BE2C (cell line): ENCODE measurements around the gene DEFB131A.
"Not testable (repeated sequence)": the region's sequence is repeated elsewhere in the genome, so short reads cannot be mapped to it uniquely, and the experiment has no call there.

ENCODE experiments used
- DNase-seq: peaks from one replicate; pipeline ENCODE4 v3.0.0-alpha.2; 2020
- H3K27me3 ChIP-seq: fragments of 250-450 bp; sonication (Bioruptor Pico); 2 replicates; pipeline ENCODE4 v1.5.1; 2020; ENCODE audit warnings: mild to moderate bottlenecking
- H3K36me3 ChIP-seq: fragments of 250-450 bp; sonication (Bioruptor Pico); 2 replicates; pipeline ENCODE4 v1.5.1; 2020; ENCODE audit warnings: mild to moderate bottlenecking
- H3K4me1 ChIP-seq: fragments of 250-450 bp; sonication (Bioruptor Pico); 2 replicates; pipeline ENCODE4 v1.5.1; 2020
- H3K4me3 ChIP-seq: 2 replicates; pipeline ENCODE4 v1.5.1; 2011; ENCODE audit warnings: low read depth, low read length
- H3K9me3 ChIP-seq: fragments of 250-450 bp; sonication (Bioruptor Pico); 2 replicates; pipeline ENCODE4 v1.5.1; 2020
- TF ChIP-seq, protein P1 (sequence below): IDR thresholded peaks from 2 replicates; pipeline ENCODE4 v1.5.1; 2012; ENCODE audit warnings: mild to moderate bottlenecking, low read depth, low read length

Gene DEFB131A

GRCh38 chr4:9482871-9483270 is 38.7 kb downstream of the DEFB131A start:
- H3K27me3 ChIP-seq, H3K4me1 ChIP-seq: not testable (repeated sequence)

DNA sequence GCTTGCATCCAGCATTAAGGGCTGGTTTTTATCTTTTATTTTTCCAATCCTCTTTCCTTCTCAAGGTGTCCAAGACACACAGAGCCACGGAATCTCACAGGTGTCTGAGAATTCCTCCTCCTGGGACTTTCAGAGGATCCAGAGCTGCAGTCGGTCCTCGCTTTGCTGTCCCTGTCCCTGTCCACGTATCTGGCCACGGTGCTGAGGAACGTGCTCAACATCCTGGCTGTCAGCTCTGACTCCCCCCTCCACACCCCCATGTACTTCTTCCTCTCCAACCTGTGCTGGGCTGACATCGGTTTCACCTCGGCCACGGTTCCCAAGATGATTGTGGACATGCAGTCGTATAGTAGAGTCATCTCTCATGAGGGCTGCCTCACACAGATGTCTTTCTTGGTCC is 39.5 kb downstream of the DEFB131A start:
- not testable (repeated sequence) for H3K4me3 ChIP-seq, H3K36me3 ChIP-seq, H3K9me3 ChIP-seq, DNase-seq, H3K27me3 ChIP-seq, H3K4me1 ChIP-seq

More at GRCh38 chr4:9482871-9483270, 38.7 kb downstream of the DEFB131A start:
- not testable (repeated sequence) for H3K36me3 ChIP-seq, H3K4me3 ChIP-seq, DNase-seq, H3K9me3 ChIP-seq

DNA sequence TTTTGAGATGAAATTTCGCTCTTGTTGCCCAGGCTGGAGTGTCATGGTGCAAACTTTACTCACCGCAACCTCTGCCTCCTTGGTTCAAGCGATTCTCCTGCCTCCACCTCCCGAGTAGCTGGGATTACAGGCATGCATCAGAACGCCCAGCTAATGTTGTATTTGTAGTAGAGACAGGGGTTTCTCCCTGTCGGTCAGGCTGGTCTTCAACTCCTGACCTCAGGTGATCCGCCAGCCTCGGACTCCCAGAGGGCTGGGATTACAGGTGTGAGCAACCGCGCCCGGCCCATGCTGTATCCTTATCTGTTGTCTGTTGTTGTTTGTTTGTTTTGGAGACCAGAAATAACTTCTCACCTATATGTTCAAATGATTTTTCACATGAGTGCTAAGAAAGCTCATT is 42.7 kb downstream of the DEFB131A start:
- H3K27me3 ChIP-seq, H3K9me3 ChIP-seq, DNase-seq, H3K4me3 ChIP-seq, H3K36me3 ChIP-seq, H3K4me1 ChIP-seq: not testable (repeated sequence)

GRCh38 chr4:9488796-9489195 is 44.6 kb downstream of the DEFB131A start:
- H3K4me1 ChIP-seq, H3K9me3 ChIP-seq, H3K4me3 ChIP-seq, DNase-seq, H3K36me3 ChIP-seq, H3K27me3 ChIP-seq: not testable (repeated sequence)

DNA sequence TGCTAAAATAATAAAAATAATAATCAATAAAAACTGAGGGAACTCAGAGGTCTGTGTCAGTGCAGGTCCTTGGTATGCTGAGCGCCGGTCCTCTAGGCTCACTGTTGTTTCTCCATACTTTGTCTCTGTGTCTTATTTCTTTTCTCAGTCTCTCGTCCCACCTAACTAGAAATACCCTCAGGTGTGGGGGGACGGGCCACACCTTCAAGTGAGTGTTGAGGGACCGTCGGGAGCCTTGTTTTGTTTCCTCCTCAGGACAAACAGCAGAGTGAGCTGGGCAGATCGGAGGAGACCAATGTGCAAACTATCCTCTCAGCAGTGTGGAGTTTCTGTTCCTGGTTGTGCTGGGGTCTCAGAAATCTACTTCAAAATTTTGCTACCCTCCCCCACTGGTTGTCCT is 46.3 kb downstream of the DEFB131A start:
- H3K9me3 ChIP-seq, H3K36me3 ChIP-seq, H3K4me1 ChIP-seq, H3K4me3 ChIP-seq, DNase-seq, H3K27me3 ChIP-seq: not testable (repeated sequence)

DNA sequence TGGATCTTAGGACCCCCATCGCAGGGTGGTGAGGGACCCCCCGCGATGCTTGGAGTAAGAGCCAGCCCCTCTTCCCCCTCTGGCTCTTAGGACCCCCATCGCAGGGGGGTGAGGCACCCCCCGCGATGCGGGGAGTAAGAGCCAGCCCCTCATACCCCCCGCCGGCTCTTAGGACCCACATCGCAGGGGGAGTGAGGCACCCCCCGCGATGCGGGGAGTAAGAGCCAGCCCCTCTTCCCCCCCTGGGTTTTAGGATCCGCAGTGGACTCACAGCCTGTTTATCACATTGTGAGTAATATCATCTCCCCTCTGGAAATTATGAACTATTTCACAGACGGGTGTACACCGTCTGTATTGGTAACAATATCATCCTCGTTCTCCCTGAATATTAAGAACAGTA is 46.8 kb downstream of the DEFB131A start:
- H3K9me3 ChIP-seq, H3K27me3 ChIP-seq, H3K4me1 ChIP-seq, H3K36me3 ChIP-seq, H3K4me3 ChIP-seq, DNase-seq: not testable (repeated sequence)

DNA sequence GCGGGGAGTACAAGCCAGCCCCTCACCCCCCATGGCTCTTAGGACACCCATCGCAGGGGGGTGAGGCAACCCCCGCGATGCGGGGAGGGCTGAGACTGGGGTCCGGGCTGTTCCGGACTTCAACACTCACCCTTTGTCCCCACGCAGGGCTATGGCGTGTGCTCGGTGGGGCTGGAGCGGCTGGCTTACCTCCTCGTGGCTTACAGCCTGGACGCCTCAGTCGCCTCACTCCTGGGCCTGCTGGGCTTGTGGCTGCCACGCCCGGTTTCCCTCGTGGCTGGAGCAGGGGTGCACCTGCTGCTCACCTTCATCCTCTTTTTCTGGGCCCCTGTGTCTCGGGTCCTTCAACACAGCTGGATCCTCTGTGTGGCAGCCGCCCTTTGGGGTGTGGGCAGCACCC is 49.4 kb downstream of the DEFB131A start:
- not testable (repeated sequence) for H3K27me3 ChIP-seq, H3K4me3 ChIP-seq, H3K36me3 ChIP-seq, H3K9me3 ChIP-seq, DNase-seq, H3K4me1 ChIP-seq

DNA sequence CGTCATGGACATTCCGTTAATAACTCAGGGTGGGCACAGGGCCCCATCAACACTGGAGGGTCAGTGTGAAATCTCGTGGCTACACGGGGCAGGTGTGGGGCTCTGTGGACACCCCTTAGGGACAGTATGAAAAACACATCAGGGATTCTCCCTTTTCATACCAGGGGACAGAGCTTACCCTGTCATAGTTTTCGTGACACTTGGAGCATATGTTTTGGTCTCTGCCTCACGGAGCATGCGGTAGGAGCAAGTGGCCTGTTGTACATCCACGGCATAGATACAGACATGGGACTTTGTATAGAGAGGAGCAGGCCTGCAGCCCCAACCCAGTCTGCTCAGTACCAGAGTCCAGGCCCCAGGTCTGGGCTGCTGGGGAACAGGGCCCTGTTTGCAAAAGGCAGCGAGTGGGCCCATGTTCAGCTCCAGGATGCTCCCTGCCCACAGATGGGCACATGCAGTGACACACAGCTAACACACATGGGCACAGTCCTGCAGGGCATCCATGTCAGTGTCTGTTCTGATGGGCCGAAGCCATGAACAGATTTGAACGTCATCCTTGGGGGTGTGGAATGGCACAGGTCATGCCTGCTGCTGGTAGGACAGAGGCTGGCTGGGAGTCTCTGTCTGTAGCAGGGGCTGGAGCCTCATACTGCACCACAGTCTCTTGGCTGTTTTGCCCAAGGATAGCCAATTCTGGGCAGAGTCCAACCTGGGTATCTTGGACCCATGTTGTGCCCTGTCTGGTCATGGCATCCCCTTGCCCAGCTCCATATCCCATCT is 50.2 kb downstream of the DEFB131A start:
- not testable (repeated sequence) for H3K36me3 ChIP-seq, H3K4me1 ChIP-seq, DNase-seq, H3K4me3 ChIP-seq, H3K27me3 ChIP-seq, H3K9me3 ChIP-seq

GRCh38 chr4:9495443-9495842 is 51.2 kb downstream of the DEFB131A start:
- not testable (repeated sequence) for H3K27me3 ChIP-seq, H3K36me3 ChIP-seq, H3K4me1 ChIP-seq, H3K9me3 ChIP-seq, H3K4me3 ChIP-seq
- peak; percentile 61 for DNase-seq
- TF ChIP-seq, protein P1, sequence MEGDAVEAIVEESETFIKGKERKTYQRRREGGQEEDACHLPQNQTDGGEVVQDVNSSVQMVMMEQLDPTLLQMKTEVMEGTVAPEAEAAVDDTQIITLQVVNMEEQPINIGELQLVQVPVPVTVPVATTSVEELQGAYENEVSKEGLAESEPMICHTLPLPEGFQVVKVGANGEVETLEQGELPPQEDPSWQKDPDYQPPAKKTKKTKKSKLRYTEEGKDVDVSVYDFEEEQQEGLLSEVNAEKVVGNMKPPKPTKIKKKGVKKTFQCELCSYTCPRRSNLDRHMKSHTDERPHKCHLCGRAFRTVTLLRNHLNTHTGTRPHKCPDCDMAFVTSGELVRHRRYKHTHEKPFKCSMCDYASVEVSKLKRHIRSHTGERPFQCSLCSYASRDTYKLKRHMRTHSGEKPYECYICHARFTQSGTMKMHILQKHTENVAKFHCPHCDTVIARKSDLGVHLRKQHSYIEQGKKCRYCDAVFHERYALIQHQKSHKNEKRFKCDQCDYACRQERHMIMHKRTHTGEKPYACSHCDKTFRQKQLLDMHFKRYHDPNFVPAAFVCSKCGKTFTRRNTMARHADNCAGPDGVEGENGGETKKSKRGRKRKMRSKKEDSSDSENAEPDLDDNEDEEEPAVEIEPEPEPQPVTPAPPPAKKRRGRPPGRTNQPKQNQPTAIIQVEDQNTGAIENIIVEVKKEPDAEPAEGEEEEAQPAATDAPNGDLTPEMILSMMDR, result 0 out of 2 replicates have a peak, but pooled peaks have one; percentile 6

- DNase-seq, result not testable (repeated sequence)
Measured at GRCh38 chr4:9497575-9498467, 53.6 kb downstream of the DEFB131A start.

DNA sequence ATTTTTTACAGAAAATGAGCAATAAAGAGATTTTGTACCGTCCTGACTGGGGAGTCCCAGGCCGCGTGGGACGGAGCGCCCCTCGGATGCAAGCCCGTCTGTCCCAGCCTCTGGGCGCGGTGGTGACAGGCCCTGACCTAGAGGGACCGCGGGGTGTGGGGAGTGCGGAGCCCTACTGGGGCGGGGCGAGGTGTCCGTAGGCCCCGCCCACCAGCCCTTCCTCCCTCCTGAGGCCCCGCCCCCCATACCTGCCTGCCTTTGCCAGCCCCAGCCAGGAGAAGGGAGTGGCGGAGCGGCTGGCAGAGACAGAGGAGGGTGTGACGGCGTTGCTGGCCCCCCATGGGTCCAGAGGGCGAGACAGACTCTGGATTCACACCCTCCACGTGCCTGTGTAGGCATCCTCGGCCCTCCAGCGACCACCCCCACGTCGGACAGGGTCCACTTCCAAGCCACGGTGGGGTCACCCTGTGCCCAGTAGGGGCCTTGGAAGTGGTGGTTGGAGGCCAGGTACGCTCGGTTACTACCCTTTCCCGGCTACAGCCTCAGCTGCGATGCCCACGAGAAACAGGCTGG is 54.3 kb downstream of the DEFB131A start:
- not testable (repeated sequence) for H3K4me1 ChIP-seq, DNase-seq, H3K36me3 ChIP-seq, H3K4me3 ChIP-seq, H3K27me3 ChIP-seq, H3K9me3 ChIP-seq

More at GRCh38 chr4:9497575-9498467, 53.6 kb downstream of the DEFB131A start:
- H3K4me1 ChIP-seq, H3K9me3 ChIP-seq, H3K27me3 ChIP-seq, H3K36me3 ChIP-seq, H3K4me3 ChIP-seq: not testable (repeated sequence)

GRCh38 chr4:9499974-9500487 is 55.8 kb downstream of the DEFB131A start:
- not testable (repeated sequence) for DNase-seq, H3K4me1 ChIP-seq, H3K4me3 ChIP-seq, H3K36me3 ChIP-seq, H3K9me3 ChIP-seq, H3K27me3 ChIP-seq
